CD4-positive, alpha-beta T cell treated with Interleukin-15 for 4 hours (primary cell): Measurements from ENCODE around the gene USP22.

Experiments used
- DNase-seq: peaks from one replicate; pipeline ENCODE4 v3.0.0-alpha.2; 2020; ENCODE audit warnings: low spot score

The USP22 gene

GRCh38 chr17:21019976-21020586 lies 22.7 kb downstream of the USP22 start:
- DNase-seq = peak; percentile 44

GRCh38 chr17:21018894-21019293 lies 23.9 kb downstream of the USP22 start:
- no peak for DNase-seq

GRCh38 chr17:21017861-21018260 lies 24.9 kb downstream of the USP22 start:
- DNase-seq = no peak

GRCh38 chr17:21017256-21017655 lies 25.6 kb downstream of the USP22 start:
- no peak for DNase-seq

- DNase-seq = no peak
These were observed 26.0 kb downstream of the USP22 start for GRCh38 chr17:21016826-21017225.

- DNase-seq = no peak
These were observed 27.2 kb downstream of the USP22 start for GRCh38 chr17:21015564-21015963.

GRCh38 chr17:21014498-21014897 lies 28.3 kb downstream of the USP22 start:
- DNase-seq = no peak

- DNase-seq = no peak
These were observed 28.8 kb downstream of the USP22 start for GRCh38 chr17:21013983-21014382.

- no peak for DNase-seq
These were observed 30.1 kb downstream of the USP22 start for GRCh38 chr17:21012736-21013135.

- DNase-seq = no peak
These were observed 31.9 kb downstream of the USP22 start for GRCh38 chr17:21010705-21011596.

GRCh38 chr17:21008992-21009671 lies 33.7 kb downstream of the USP22 start:
- DNase-seq = no peak

- no peak for DNase-seq
These were observed 34.5 kb downstream of the USP22 start for GRCh38 chr17:21008160-21008915.

GRCh38 chr17:21007646-21008045 lies 35.2 kb downstream of the USP22 start:
- DNase-seq = no peak

GRCh38 chr17:21005803-21006202 lies 37.0 kb downstream of the USP22 start:
- no peak for DNase-seq

GRCh38 chr17:21005367-21005766 lies 37.4 kb downstream of the USP22 start:
- DNase-seq = no peak

- DNase-seq = no peak
These were observed 38.5 kb downstream of the USP22 start for GRCh38 chr17:21004016-21004930.

- DNase-seq = no peak
These were observed 39.7 kb downstream of the USP22 start for GRCh38 chr17:21003007-21003621.

- no peak for DNase-seq
These were observed 40.4 kb downstream of the USP22 start for GRCh38 chr17:21002309-21003006.

- no peak for DNase-seq
These were observed 41.0 kb downstream of the USP22 start for GRCh38 chr17:21001813-21002221.
